HG03103 (cell line): ENCODE measurements around the gene PHACTR4.
A peak's percentile ranks its signal among the peaks of the same experiment; 100 is the strongest.
"Not testable (repeated sequence)": the region's sequence is repeated elsewhere in the genome, so short reads cannot be mapped to it uniquely, and the experiment has no call there.

Experiments used
- ATAC-seq: cut with Tn5 transposase; IDR thresholded peaks from one replicate; pipeline ENCODE4 v1.9.1; 2021; ENCODE audit warnings: low read depth; ENCODE audit not compliant: unreplicated experiment

PHACTR4 gene

GRCh38 chr1:28482138-28482537, 112.6 kb downstream of the PHACTR4 start:
- no peak for ATAC-seq

- ATAC-seq = no peak
Observed at GRCh38 chr1:28482702-28483101, 113.2 kb downstream of the PHACTR4 start.

GRCh38 chr1:28494737-28495136, 125.2 kb downstream of the PHACTR4 start:
- no peak for ATAC-seq

DNA sequence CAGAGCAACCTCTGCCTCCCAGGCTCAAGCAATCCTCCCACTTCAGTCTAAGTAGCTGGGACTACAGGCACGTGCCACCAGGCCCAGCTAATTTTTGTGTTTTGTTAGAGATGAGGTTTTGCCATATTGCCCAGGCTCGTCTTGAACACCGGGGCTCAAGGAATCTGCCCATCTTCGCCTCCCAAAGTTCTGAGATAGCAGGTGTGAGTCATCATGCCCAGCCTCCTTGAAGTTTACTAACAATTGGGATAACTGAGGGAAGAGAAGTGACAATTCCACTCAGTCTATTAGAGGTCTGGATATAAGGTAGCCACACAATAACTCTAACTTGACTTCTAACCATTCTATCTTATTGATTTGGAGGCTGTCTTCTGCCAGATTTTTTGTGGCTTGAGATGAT, 130.0 kb downstream of the PHACTR4 start:
- ATAC-seq = no peak

DNA sequence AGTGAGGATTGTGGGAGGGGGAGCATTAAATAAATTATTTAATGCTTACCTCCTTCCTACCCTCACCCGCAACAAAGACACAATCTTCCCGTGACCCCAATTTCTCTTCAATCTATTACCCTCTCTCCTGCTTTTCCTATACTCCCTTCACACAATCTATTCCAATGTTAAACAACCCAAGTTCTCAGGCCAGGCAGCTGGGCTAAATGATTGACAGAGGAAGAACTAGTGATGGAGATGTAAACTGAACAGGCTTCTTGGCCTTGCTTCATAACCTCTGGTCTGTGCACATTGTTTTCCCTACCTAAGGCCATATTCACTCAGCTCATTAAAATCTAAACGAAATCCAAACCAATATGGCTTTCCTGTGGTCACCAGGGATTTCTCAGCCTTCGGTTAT, 132.4 kb downstream of the PHACTR4 start:
- ATAC-seq = no peak

DNA sequence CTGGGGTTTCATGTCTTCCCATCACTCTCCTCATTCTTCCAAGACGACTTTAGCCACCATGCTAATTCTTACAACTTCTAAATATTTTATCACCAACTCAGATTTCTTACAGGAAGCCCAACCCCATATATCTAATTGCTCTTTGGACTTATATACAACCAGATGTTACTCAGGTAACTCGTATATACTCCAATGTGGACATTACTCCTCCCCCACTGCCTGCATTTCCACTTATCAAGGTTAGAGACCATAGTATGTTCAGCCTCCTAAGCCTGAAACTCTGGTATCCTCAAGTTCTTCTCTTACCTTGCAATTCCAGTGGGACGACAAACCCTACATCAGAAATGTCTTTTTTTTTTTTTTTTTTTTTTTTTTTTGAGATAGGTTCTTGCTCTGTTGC, 133.6 kb downstream of the PHACTR4 start:
- ATAC-seq = no peak

DNA sequence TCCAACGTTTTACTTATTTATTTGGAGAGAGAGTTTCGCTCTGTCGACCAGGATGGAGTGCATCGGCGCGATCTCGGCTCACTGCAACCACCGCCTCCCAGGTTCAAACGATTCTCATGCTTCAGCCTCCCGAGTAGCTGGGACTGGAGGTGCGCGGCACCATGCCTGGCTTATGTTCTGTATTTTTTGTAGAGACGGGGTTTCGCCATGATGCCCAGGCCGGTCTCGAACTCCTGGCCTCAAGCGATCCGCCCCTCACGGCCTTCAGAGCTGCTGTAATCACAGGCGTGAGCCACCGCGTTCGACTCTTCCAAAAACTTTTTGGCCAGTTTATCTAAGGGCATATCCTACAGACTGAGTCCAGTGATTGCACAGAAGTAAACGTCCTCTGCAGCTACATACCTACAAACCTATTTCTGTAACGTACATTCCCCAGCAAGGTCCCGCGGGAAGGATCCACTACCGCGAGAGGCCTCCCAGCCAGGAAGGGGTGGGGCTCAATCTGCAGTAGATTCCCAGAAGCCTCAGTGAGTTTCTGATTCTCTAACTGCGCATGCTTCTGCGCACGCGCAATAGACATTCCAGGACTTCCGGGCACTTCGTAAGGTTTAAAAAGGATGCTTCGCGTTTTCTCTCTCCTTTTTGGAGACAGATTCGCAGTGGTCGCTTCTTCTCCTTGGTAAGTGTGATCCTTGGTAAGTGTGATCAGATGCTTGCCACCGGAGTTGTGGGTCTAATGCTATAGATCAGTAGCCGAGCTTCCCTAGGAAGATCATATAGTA, 136.1 kb downstream of the PHACTR4 start, which contains the start of gene RCC1:
TSS of gene RCC1 (plus strand) at position 638 of the 782 bp plus-strand sequence. CDS start 23,824 bp downstream, outside the sequence.
- ATAC-seq = peak; percentile 73

GRCh38 chr1:28506907-28507246, 137.3 kb downstream of the PHACTR4 start:
- ATAC-seq = no peak

- ATAC-seq = no peak
Observed at GRCh38 chr1:28507247-28507645, 137.7 kb downstream of the PHACTR4 start.

DNA sequence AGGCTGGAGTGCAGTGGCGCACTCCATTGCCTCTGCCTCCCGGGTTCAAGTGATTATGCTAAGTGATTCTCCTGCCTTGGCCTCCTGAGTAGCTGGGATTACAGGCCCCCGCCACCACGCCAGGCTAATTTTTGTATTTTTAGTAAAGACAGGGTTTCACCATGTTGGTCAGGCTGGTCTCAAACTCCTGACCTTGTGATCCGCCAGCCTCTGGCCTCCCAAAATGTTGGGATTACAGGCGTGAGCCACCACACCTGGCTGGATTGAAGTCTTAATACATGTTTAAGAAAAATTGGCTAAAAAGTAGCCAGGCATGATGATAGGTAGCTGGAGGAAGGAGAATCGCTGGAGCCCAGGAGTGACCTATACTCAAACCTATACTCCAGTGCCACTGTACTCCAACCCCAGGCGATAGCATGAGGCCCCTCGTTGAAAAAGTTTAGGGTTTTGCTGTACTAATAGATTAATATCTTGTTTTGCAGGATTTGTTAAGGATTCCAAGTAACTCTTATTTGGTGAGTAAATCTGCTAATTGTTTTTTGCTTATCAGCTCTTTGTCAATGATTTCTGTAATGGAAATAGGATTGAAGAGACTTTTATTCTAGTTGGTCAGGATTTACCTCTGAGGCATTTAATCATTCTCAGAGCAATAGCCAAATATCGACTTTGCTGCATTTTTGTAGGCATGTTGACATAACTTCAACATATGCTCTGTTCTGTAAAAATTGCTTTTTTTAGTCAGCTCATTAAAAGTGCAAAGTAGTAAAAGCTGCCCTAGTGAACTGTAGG, 138.3 kb downstream of the PHACTR4 start:
- no peak for ATAC-seq

- ATAC-seq = no peak
Observed at GRCh38 chr1:28508435-28508754, 138.9 kb downstream of the PHACTR4 start.

DNA sequence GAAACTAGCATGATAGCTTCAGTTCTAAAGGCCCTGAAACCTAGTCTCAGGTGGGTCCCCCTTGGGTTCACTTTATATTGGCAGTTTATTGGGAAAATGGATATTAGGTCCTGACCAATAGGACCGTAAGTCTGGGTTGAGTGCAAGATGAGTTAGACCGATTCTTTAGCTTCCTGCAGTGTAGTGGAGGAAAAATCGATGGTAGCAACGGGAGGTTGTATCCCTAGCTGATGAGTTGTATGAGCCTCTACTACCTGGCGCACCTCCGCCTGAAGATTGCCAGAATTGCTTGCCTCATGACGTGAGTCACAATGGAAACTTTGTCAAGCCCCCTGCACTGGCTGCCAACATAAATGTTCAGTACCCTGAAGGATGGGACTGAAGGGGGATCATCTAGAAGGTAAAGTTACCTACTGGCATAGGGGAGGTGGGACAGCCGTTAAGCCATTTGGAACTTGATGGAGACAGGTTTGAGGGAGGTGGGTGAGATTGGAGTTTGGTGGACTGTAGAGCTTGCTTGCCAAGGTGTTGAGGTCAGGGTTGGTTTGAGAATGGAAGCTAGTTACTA, 140.2 kb downstream of the PHACTR4 start:
- ATAC-seq = no peak

- no peak for ATAC-seq
Observed at GRCh38 chr1:28510273-28510969, 140.9 kb downstream of the PHACTR4 start.

DNA sequence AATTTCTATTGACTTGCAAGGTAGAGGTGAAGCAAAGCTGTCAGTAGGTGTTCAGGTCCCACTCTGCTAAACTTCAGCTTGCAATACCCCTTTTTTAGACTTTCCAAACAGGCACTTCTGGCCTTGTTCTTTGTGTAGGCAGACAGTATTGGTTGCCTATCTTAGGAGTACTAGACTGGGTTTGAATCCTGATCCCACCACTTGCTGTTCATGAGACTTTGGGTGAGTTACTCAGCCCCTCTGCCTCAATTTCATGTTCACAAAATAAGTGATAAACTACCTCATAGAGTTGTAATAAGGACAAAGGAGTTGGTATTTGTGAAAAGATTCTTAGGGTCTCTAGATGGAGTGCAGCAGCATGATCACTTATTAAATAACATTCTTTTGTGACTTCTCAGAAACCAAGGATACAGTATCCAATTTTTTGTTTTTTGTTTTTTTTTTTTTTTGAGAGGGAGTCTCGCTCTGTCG, 141.5 kb downstream of the PHACTR4 start:
- no peak for ATAC-seq

GRCh38 chr1:28512058-28512611, 142.6 kb downstream of the PHACTR4 start:
- ATAC-seq = no peak

- not testable (repeated sequence) for ATAC-seq
Observed at GRCh38 chr1:28514445-28514933, 144.9 kb downstream of the PHACTR4 start.

DNA sequence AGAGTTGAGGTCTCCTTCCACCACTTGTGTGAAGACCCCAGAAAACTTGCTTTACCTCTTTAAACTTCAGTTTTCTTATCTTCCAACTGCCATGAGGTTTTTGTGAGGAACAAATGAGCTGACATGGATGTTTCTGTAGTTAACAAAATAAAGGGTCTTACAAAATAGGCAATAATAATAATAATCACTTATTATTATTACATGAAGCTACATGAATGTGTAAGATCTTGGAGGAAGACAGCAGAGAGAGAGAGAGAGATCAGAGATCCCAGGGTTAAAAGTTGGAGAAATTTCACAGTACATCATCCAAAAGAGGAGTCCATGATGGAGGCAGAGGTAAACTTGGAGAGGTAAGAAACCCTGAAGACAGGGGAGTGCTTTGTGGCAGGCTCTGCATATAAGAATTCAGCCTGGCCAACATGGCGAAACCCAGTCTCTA, 147.0 kb downstream of the PHACTR4 start:
- ATAC-seq = no peak

- ATAC-seq = no peak
Observed at GRCh38 chr1:28517649-28517999, 148.1 kb downstream of the PHACTR4 start.

- ATAC-seq = peak; percentile 56
Observed at GRCh38 chr1:28518000-28518744, 148.6 kb downstream of the PHACTR4 start.
